Measurements from ENCODE around the gene GGTA1.

GGTA1 gene

DNA sequence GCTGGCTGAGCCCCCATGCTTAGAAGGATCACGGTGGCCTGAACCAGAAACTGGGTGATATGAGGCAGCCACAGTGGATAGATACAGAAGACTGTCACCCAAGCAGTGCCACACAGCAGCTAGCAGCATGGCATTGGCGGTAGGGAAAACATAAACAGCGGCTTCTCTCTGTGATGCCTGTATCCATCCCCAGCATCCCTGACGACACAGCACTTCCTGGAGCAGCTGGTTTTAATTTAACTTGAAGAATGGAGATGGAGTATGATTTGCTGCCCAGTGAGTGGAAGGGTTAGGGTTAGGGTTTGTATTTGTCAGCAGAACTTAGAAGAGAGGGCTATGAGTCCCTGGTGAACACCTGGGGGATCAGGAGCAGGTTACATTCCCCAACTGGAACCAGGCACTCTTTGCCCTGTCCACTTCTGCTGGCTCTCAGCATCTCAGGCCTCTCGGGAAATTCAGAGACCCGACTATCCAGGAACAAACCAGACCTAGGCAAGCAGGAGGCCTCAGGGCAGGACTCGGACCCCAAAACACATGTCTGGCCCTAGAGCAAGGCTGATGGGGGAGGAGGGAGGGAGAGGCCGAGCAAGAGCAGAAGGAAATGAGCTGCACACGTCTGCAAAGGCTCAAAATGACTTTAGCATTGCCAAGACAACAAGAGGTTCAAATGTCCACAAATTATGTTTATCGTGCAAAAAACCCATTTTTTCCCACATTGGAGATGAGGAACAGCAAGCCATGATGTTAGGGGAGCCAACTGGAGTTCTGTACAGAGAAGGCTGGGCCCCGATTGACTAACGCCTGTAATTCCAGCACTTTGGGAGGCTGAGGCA is 6.5 kb upstream of the GGTA1 start:
- no peaks in the 10 kb centered on the region for H3K27me3 ChIP-seq (ENCODE audit: insufficient read depth, low read depth)
- H4K20me1 ChIP-seq (ENCODE audit: insufficient read depth), result no peaks in the 10 kb centered on the region
- no peak overlapping the region for H3K4me2 ChIP-seq
- no peaks in the 10 kb centered on the region for H3K4me1 ChIP-seq (ENCODE audit: low read depth, poor library complexity, severe bottlenecking)
- no peaks in the 10 kb centered on the region for H3K36me3 ChIP-seq (ENCODE audit: insufficient read depth)
- H3K79me2 ChIP-seq (ENCODE audit: insufficient read depth, low read depth), result no peaks in the 10 kb centered on the region
- no peak overlapping the region for H3K9ac ChIP-seq
- H2AFZ ChIP-seq (ENCODE audit: low read depth), result no peak overlapping the region
- H3K27ac ChIP-seq, result no peak overlapping the region
- no peak overlapping the region for H3K4me3 ChIP-seq (IDR thresholded peaks at IDR 0.05; ENCODE audit: insufficient read depth, low read depth, low read length)
- TF ChIP-seq, protein P1, sequence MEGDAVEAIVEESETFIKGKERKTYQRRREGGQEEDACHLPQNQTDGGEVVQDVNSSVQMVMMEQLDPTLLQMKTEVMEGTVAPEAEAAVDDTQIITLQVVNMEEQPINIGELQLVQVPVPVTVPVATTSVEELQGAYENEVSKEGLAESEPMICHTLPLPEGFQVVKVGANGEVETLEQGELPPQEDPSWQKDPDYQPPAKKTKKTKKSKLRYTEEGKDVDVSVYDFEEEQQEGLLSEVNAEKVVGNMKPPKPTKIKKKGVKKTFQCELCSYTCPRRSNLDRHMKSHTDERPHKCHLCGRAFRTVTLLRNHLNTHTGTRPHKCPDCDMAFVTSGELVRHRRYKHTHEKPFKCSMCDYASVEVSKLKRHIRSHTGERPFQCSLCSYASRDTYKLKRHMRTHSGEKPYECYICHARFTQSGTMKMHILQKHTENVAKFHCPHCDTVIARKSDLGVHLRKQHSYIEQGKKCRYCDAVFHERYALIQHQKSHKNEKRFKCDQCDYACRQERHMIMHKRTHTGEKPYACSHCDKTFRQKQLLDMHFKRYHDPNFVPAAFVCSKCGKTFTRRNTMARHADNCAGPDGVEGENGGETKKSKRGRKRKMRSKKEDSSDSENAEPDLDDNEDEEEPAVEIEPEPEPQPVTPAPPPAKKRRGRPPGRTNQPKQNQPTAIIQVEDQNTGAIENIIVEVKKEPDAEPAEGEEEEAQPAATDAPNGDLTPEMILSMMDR (conservative IDR thresholded peaks at IDR 0.05; ENCODE audit: low read depth, low read length), result no peak

DNA sequence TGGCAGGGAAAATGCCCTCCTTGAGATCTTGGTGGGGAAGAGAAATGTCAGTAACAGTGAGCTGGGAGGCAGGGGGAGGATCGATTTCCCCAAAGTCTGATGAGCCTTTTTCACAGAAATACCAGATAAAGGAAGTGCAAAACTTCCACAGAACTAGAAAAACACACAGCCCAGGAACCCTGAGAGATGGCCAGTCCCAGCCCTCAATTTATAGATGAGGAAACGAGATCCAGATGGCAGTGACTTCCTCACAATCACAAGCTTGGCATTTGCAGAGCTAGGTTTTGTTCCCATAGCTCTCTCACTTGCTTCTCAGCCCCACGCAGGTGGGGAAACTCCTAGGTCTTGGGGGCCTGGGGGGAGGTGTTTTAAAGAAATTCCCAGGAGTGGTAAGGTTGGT is 3.8 kb upstream of the GGTA1 start:
- no peak overlapping the region for H3K4me2 ChIP-seq
- no peak overlapping the region for H2AFZ ChIP-seq (ENCODE audit: low read depth)
- peaks cover 4% of the 10 kb centered on the region for H3K4me1 ChIP-seq (ENCODE audit: low read depth, poor library complexity, severe bottlenecking)
- H3K27me3 ChIP-seq (ENCODE audit: insufficient read depth, low read depth), result peaks cover 18% of the 10 kb centered on the region
- H3K4me3 ChIP-seq (IDR thresholded peaks at IDR 0.05; ENCODE audit: insufficient read depth, low read depth, low read length), result no peak overlapping the region
- no peak overlapping the region for H3K27ac ChIP-seq
- H3K9ac ChIP-seq, result no peak overlapping the region
- H3K36me3 ChIP-seq (ENCODE audit: insufficient read depth), result no peaks in the 10 kb centered on the region
- no peaks in the 10 kb centered on the region for H3K79me2 ChIP-seq (ENCODE audit: insufficient read depth, low read depth)
- H4K20me1 ChIP-seq (ENCODE audit: insufficient read depth), result no peaks in the 10 kb centered on the region
- TF ChIP-seq, protein P1 (conservative IDR thresholded peaks at IDR 0.05; ENCODE audit: low read depth, low read length), result no peak

DNA sequence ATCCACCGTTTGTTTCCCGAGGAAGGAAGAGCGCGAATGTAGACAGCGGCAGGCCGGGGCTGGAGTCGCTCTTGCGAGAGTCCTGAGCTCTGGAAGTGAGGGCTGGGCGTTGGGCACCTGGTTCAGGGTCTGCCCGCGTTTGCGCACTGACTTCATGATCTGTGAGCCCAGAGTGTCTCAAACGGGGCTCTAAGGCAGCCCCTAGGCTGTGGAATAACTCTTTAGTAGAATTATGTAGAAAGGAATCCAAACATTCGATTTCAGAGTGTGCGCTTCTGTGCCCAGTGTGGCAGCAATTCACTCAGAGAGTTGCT is 478 bp upstream of the GGTA1 start:
- peak overlapping the region; percentile 39; the same call in 1 of the 2 replicates for H2AFZ ChIP-seq (ENCODE audit: low read depth)
- peaks cover 5% of the 10 kb centered on the region for H3K4me1 ChIP-seq (ENCODE audit: low read depth, poor library complexity, severe bottlenecking)
- H4K20me1 ChIP-seq (ENCODE audit: insufficient read depth), result no peaks in the 10 kb centered on the region
- no peaks in the 10 kb centered on the region for H3K79me2 ChIP-seq (ENCODE audit: insufficient read depth, low read depth)
- H3K27me3 ChIP-seq (ENCODE audit: insufficient read depth, low read depth), result peaks cover 19% of the 10 kb centered on the region
- H3K4me3 ChIP-seq (IDR thresholded peaks at IDR 0.05; ENCODE audit: insufficient read depth, low read depth, low read length), result no peak overlapping the region
- H3K36me3 ChIP-seq (ENCODE audit: insufficient read depth), result no peaks in the 10 kb centered on the region
- peak overlapping the region; percentile 92; the same call in 1 of the 2 replicates for H3K4me2 ChIP-seq
- TF ChIP-seq, protein P1 (conservative IDR thresholded peaks at IDR 0.05; ENCODE audit: low read depth, low read length), result no peak
- no peak overlapping the region for H3K9ac ChIP-seq
- no peak overlapping the region for H3K27ac ChIP-seq

DNA sequence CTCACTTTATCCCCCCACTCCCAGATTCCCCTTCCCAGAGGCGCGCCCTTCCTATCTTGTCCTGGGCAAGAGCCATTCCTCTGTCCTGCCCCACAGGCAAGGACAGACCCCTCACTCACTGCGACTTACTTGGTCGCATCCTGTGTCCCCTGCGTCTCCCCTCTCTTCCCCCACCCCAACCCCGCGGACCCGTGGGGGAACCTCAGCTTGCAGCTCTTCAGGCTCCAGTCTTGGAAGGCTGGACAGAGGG is 542 bp downstream of the GGTA1 start:
- H2AFZ ChIP-seq (ENCODE audit: low read depth), result peak overlapping the region; percentile 39
- H3K36me3 ChIP-seq (ENCODE audit: insufficient read depth), result no peaks in the 10 kb centered on the region
- no peaks in the 10 kb centered on the region for H3K79me2 ChIP-seq (ENCODE audit: insufficient read depth, low read depth)
- TF ChIP-seq, protein P1 (conservative IDR thresholded peaks at IDR 0.05; ENCODE audit: low read depth, low read length), result no peak
- H4K20me1 ChIP-seq (ENCODE audit: insufficient read depth), result no peaks in the 10 kb centered on the region
- H3K4me2 ChIP-seq, result peak overlapping the region; percentile 92
- H3K27ac ChIP-seq, result no peak overlapping the region
- H3K4me3 ChIP-seq (IDR thresholded peaks at IDR 0.05; ENCODE audit: insufficient read depth, low read depth, low read length), result no peak overlapping the region
- H3K9ac ChIP-seq, result no peak overlapping the region
- peaks cover 19% of the 10 kb centered on the region for H3K27me3 ChIP-seq (ENCODE audit: insufficient read depth, low read depth)
- H3K4me1 ChIP-seq (ENCODE audit: low read depth, poor library complexity, severe bottlenecking), result peaks cover 5% of the 10 kb centered on the region

Measured in KMS-11 (cell line).